Heart left ventricle (tissue), 16 donors: Measurements from ENCODE around the gene RDH11. TPM values are rescaled to one million over a fixed set of nuclear protein-coding genes. Genes with fewer than 3 reads are reported as not detected.

Experiments used
- ATAC-seq, 4 donors: fragments of 200-7000 bp; cut with Tn5 transposase; one replicate each; pipeline ENCODE4 v1.9.1; 2020 to 2022; ENCODE audit warnings: moderate library complexity in 4 of 4, mild to moderate bottlenecking in 3 of 4, moderate number of reproducible peaks in 1 of 4
- DNase-seq, 5 donors: peaks; one replicate each; pipeline ENCODE4 v3.0.0-alpha.2; 2020
- H3K27ac ChIP-seq, 12 donors: fragments of 200-600 bp; sonication (generic) in 4 of 12; one replicate each; pipeline versions ENCODE4 v1.5.0 to v1.8.0; 2016 to 2022; ENCODE audit warnings: mild to moderate bottlenecking in 2 of 12
- H3K27me3 ChIP-seq, 9 donors: fragments of 200-600 bp; sonication (generic) in 2 of 9; one replicate each; pipeline versions ENCODE4 v1.5.1 to v1.8.0; 2016 to 2022; ENCODE audit warnings: mild to moderate bottlenecking in 3 of 9
- H3K36me3 ChIP-seq, 9 donors: fragments of 200-600 bp; sonication (generic) in 2 of 9; one replicate each; pipeline versions ENCODE4 v1.5.0 to v1.8.0; 2018 to 2022; ENCODE audit warnings: mild to moderate bottlenecking in 2 of 9
- H3K4me1 ChIP-seq, 12 donors: fragments of 200-600 bp; sonication (generic) in 4 of 12; one replicate each; pipeline versions ENCODE4 v1.5.0 to v1.8.0; 2016 to 2022; ENCODE audit warnings: mild to moderate bottlenecking in 3 of 12
- H3K4me3 ChIP-seq, 12 donors: fragments of 200-600 bp; sonication (generic) in 4 of 12; one replicate each; pipeline versions ENCODE4 v1.5.0 to v1.8.0; 2017 to 2022; ENCODE audit warnings: mild to moderate bottlenecking in 9 of 12, moderate library complexity in 4 of 12
- H3K9me3 ChIP-seq, 12 donors: fragments of 200-600 bp; sonication (generic) in 4 of 12; one replicate each; pipeline versions ENCODE4 v1.5.0 to v1.8.0; 2016 to 2022; ENCODE audit warnings: mild to moderate bottlenecking in 1 of 12
- POLR2A ChIP-seq, 2 donors: fragments of 450-650 bp; IDR thresholded peaks; one replicate each; pipeline ENCODE4 v1.6.1; 2017; ENCODE audit warnings: antibody characterized with exemption in 2 of 2, mild to moderate bottlenecking in 2 of 2, moderate library complexity in 2 of 2
- WGBS, 4 donors: extraction: QIAGEN DNeasy Blood & Tissue Kit in 2 of 4; methylation state at CpG; one replicate each; pipeline versions ENCODE4 v1.1.5 to v1.1.7; 2013 to 2018; 5-methylcytosine and 5-hydroxymethylcytosine counted together
- intact Hi-C, 10 donors: fragments of 100-400 bp; cut with DNase I; formaldehyde crosslinking; loops; one replicate each; pipeline versions ENCODE4 v1.11.1 to v1.14.2; 2022
- polyA plus RNA-seq, 2 donors: library from polyadenylated mRNA; stranded (reverse); fragments of 200-250 nt; gene quantifications; one replicate each; pipeline ENCODE4 v1.2.3, GENCODE V29; 2013
- total RNA-seq, 9 donors: library from RNA; depleted of rRNA in 2 of 9; stranded (reverse); fragments of >200 nt in 2 of 9; fragmentation: NEBNext Ultra II Directional in 3 of 9; extraction: Animal tissue kit (Norgen Biotek cat#: 25700) in 3 of 9; gene quantifications; one replicate each; pipeline versions ENCODE4 v1.1.0 to v1.2.4, GENCODE V29; 2016 to 2023
- TF ChIP-seq, protein P1 (sequence below), 12 donors: fragments of 200-600 bp; sonication (generic) in 4 of 12; IDR thresholded peaks; one replicate each; pipeline versions ENCODE4 v1.5.0 to v1.8.0; 2018 to 2022; ENCODE audit warnings: antibody characterized with exemption in 12 of 12, mild to moderate bottlenecking in 5 of 12
- donor health status: ischemic (EF 13 %, LVEDD 7.1; RV severe dilation, severe dysfunction).
- donor health status: healthy with polysubstance abuse.
- donor health status: DM: no; HTN: yes; CAD: no.
- donor health status: DM: no; HTN: no; CAD: no.
- donor health status: ischemic (EF 25% LVEDD 6.9; RV normal size, moderate dysfunction).
- donor health status: ischemic (EF 25% LVEDD 5.7; RV mildly dilated, moderate dysfunction).
- donor health status: healthy.
- donor health status: DM: yes; HTN: yes; CAD: no.
- donor health status: ischemic (EF 35%, LVEDD 5.7; RV mildly dilated, moderate dysfunction).
- donor health status: nonischemic (EF 11% LVEDD 7.7; RV severe dilation, severe dysfunction).
- donor health status: DM: yes; HTN: yes; CAD: no.
- donor health status: PGD.
- donor health status: ischemic (EF 29% LVEDD 5.4; RV normal size, mild dysfunction).
- donor health status: nonischemic (EF 23%, LVEDD 6.1; RV moderate dilation, normal function).

RDH11 gene
- total and polyA plus RNA-seq, 11 donors = 12.5 to 28.7 (median 17.8) TPM

DNA sequence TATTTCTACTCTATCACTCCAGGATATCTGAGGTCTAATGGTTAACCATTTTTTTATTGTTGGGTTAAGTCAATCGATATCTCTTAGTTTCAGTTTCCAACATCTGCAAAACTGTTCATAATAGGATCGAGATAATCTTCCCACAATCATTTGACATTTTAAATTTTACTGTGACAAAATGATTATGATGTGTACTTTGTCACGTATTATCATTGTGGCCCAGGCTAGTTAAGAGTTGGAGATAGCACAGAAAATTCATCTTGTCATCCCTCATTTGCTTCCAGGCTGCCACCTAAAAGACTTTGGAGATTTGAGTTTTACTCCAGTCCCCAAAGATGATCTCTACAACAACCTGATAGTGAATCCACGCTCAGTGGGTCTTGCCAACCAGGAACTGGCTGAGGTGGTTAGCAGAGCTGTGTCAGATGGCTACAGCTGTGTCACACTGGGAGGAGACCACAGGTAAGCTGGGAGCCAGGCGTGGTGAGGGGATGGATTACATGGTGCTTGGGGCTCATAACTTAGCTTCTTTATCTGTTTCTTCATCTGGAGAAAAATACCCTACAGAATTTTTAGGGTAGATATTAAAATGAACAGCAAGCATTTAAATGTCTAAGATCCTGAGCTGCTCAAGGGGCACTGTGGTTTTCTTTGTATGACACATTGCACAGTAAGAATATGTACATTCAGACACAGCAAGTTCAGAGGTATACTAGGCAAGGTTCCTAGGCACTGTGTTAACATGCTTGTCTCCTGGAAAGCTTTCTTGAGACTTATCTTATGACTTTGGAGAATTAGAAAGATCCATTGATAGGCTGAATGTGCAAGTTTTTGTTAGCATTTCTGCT, 53.4 kb downstream of the RDH11 start:
- no peak for ATAC-seq
- no peak for TF ChIP-seq POLR2A (IDR thresholded peaks at IDR 0.05)
- TF ChIP-seq, protein P1, sequence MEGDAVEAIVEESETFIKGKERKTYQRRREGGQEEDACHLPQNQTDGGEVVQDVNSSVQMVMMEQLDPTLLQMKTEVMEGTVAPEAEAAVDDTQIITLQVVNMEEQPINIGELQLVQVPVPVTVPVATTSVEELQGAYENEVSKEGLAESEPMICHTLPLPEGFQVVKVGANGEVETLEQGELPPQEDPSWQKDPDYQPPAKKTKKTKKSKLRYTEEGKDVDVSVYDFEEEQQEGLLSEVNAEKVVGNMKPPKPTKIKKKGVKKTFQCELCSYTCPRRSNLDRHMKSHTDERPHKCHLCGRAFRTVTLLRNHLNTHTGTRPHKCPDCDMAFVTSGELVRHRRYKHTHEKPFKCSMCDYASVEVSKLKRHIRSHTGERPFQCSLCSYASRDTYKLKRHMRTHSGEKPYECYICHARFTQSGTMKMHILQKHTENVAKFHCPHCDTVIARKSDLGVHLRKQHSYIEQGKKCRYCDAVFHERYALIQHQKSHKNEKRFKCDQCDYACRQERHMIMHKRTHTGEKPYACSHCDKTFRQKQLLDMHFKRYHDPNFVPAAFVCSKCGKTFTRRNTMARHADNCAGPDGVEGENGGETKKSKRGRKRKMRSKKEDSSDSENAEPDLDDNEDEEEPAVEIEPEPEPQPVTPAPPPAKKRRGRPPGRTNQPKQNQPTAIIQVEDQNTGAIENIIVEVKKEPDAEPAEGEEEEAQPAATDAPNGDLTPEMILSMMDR (IDR thresholded peaks at IDR 0.05) = no peak
- Histone ChIP-seq H3K4me3 (no peak overlapping the region), H3K27ac (no peak overlapping the region), H3K36me3 (peaks cover 0 to 17% (median 4%) of the 10 kb centered on the region in 9 donors), H3K4me1 (peaks cover 0 to 13% (median 0%) of the 10 kb centered on the region in 12 donors), H3K9me3 (no peaks in the 10 kb centered on the region), H3K27me3 (no peaks in the 10 kb centered on the region)
- WGBS, 4 donors = 83 to 96% (median 90%) methylated on average over 5 of the region's 5 CpGs
- DNase-seq = no peak
- intact Hi-C loops = no loop called here

DNA sequence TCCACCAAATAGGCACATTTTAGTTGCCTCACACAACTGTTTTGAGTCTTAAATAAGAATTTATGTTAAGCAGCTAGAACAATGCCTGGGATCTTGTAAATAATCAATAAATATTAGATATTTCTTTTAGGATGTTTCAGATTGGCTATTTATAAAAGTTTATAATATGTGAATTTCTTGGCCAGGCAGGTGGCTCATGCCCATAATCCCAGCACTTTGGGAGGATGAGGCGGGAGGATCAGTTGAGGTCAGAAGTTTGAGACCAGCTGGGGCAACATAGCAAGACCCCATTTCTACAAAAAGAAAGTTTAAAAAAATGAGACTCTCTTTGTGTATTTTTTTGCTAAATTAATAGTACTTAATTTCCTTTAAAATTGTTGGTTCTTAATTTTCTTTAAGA, 54.1 kb downstream of the RDH11 start:
- DNase-seq (no peak), ATAC-seq (no peak)
- Histone ChIP-seq H3K27me3 (no peaks in the 10 kb centered on the region), H3K9me3 (no peaks in the 10 kb centered on the region), H3K36me3 (peaks cover 0 to 10% (median 4%) of the 10 kb centered on the region in 9 donors), H3K4me1 (peaks cover 0 to 16% (median 0%) of the 10 kb centered on the region in 12 donors), H3K27ac (no peak overlapping the region), H3K4me3 (no peak overlapping the region)
- intact Hi-C loops = no loop called here
- no peak for TF ChIP-seq POLR2A (IDR thresholded peaks at IDR 0.05)
- TF ChIP-seq, protein P1 (IDR thresholded peaks at IDR 0.05) = no peak
- WGBS, 4 donors = 91 to 100% (median 98%) methylated on average over 1 of the region's 1 CpG

- Histone ChIP-seq H3K27me3 (no peaks in the 10 kb centered on the region), H3K9me3 (no peaks in the 10 kb centered on the region), H3K36me3 (no peaks in the 10 kb centered on the region), H3K27ac (no peak overlapping the region), H3K4me3 (no peak overlapping the region), H3K4me1 (peaks cover 0 to 9% (median 0%) of the 10 kb centered on the region in 12 donors)
- TF ChIP-seq, protein P1 (IDR thresholded peaks at IDR 0.05) = no peak
- TF ChIP-seq POLR2A (IDR thresholded peaks at IDR 0.05) = no peak
- ATAC-seq = no peak
- intact Hi-C loops = no loop called here
- 83 to 98% (median 92%) methylated on average over 3 of the region's 3 CpGs for WGBS, 4 donors
- DNase-seq = no peak
Measured at GRCh38 chr14:67638642-67639041, 56.9 kb downstream of the RDH11 start.

DNA sequence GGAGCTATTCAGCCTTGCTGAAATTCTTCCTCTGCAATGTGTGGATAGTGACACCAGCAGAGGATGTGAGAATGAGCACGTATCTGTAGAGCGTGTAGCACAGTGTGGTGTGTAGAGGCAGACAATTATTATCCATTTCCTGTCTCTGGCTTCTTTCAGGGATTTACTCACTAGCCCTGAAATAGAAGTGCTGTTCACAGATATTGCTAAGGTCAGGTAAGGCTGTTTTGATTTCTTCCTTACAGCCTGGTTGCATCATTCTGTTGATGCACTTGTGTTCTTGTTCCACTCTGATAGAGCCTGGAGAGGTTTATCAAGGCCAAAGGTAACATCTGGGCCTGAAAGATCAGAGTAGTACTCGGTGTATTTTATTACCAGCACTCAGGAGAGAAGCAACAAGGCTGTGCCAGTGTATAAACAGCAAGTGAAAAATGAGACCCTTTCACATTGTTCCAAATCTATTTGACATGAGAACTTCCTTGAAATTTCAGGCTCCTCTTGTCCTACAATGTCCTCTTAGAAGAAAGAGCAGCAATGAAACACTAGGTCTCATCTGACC, 59.1 kb downstream of the RDH11 start:
- Histone ChIP-seq H3K9me3 (no peaks in the 10 kb centered on the region), H3K27ac (peak overlapping the region in 1 of 12 donors; percentile 33)
- intact Hi-C loops = no loop called here

More for the DNA sequence above, 59.1 kb downstream of the RDH11 start:
- 26 to 46% (median 44%) methylated on average over 3 of the region's 3 CpGs for WGBS, 4 donors
- ATAC-seq (peak; percentile 89 to 97 (median 94)), DNase-seq (no peak)
- H3K27me3 ChIP-seq = no peaks in the 10 kb centered on the region
- TF ChIP-seq, protein P1 (IDR thresholded peaks at IDR 0.05) = no peak
- no peak for TF ChIP-seq POLR2A (IDR thresholded peaks at IDR 0.05)
- H3K36me3 ChIP-seq = no peaks in the 10 kb centered on the region
- peaks cover 0 to 9% (median 0%) of the 10 kb centered on the region in 12 donors for H3K4me1 ChIP-seq
- no peak overlapping the region for H3K4me3 ChIP-seq
